GM19467 (cell line): Measurements from ENCODE around the gene AP1M1.
A peak's percentile ranks its signal among the peaks of the same experiment; 100 is the strongest.
"Not testable (repeated sequence)": the region's sequence is repeated elsewhere in the genome, so short reads cannot be mapped to it uniquely, and the experiment has no call there.

Source experiments
- ATAC-seq: cut with Tn5 transposase; IDR thresholded peaks from one replicate; pipeline ENCODE4 v1.9.1; 2021; ENCODE audit warnings: mild to moderate bottlenecking, moderate library complexity; ENCODE audit not compliant: unreplicated experiment

The AP1M1 gene

DNA sequence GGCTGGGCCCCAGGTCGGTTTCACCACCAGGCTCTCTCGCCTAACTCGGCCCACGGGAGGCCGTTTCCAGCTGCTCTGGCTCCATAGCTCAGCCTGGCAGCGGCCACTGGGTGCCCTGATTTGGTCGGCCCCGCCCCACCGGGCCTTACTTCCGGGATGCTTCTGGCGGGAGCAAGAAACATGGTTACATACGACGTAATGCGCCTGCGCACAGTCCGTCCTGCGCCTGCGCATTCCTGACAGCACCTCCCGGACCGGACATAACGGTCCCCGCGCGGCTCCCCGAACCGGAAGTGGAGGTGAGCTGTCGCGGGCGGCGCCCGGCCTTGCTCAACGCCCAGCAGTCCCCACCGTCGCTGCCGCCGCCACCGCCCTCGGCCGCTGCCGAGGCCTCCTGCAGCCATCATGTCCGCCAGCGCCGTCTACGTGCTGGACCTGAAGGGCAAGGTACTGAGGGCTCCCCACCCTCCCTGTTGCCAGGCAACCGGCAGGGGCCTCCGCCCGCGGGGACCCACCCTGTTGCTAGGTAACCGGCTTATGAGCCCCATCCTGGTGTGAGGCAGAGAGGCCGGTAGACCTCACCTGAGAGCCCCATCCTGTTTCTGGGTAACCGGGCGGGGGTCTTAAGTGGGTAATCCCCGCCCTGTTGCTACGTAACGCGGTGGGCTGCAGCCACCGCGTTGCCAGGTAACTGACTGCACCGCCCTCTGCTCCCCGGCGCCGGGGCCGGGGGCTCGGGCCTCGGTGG lies at the start of gene AP1M1:
Gene AP1M1 (plus strand): TSS at position 290 of the 748 bp plus-strand sequence. CDS start 116 bp downstream, at position 406.
- peak; percentile 80 for ATAC-seq

DNA sequence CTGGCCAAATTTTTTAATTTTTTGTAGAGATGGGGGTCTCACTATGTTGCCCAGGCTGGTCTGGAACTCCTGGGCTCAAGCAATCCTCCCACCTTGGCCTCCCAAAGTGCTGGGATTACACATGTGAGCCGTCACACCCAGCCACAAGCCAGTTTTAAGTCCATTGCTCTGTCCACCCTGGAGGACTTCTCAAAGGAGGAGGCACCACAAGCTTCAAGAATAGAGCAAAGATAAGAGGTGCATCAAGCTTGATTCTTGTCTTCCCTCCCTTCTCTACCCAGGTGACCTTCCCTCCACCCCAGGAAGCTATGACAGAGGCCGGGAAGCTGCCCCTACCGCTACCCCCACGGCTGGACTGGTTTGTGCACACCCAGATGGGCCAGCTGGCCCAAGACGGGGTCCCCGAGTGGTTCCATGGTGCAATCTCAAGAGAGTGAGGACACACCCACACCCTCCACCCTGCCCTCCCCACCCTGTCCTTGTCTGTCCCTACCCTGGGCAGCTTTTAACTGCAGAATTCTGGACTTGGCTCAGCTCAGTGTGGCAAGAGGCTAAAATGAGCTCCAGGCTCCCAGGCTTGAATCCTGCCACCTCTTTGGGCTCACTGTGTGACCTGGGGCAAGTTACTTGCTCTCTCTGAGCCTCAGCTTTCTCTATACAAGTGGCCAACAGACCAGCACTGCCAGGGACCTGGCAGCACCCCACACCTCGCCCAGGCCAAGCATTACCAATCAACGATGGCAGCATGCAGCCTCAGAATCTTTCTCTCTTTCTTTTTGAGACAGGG lies 49.1 kb upstream of the AP1M1 start:
- ATAC-seq, result no peak

DNA sequence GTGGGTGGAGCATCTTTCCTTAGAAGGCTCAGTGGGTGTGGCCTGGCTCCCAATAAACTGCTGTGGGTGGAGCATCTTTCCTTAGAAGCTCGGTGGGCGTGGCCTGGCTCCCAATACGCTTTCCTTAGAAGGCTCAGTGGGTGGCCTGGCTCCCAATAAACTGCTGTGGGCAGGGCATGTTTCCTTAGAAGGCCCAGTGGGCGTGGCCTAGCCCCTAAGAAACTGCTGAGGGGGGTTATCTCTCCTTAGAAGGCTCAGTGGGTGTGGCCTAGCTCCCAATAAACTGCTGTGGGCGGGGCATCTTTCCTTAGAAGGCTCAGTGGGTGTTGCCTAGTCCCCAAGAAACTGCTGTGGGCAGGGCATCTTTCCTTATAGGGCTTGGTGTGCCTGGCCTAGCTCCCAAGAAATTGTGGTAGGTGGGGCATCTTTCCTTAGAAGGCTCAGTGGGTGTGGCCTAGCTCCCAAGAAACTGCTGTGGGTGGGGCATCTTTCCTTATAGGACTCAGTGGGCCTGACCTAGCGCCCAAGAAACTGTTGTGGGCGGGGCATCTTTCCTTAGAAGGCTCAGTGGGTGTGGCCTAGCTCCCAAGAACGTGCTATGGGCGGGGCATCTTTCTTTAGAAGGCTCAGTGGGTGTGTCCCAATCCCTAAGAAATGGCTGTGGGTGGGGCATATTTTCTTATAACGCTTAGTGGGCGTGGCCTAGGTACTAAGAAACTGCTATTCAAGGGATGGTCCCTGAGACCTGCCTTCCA lies 44.0 kb upstream of the AP1M1 start:
- ATAC-seq, result no peak

DNA sequence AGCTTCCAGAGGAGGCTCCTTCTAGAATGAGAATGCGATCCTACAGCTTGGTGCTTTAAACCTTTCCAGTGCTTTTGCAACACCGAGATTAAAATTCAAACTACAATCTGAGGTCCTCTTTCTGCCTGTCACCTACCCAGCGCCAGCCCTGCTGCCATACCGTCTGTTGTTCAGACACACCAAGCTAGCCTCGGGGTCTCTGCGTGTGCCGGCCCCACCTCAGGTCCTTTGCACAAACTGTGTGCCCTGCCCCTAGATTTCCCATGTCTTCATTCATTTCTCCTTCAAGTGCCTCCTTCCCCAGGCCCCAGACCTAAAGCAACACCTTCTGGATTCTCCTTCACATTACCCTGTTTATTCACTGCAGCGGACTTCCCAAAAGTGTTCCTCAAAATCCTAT lies 43.2 kb upstream of the AP1M1 start:
- ATAC-seq, result no peak

DNA sequence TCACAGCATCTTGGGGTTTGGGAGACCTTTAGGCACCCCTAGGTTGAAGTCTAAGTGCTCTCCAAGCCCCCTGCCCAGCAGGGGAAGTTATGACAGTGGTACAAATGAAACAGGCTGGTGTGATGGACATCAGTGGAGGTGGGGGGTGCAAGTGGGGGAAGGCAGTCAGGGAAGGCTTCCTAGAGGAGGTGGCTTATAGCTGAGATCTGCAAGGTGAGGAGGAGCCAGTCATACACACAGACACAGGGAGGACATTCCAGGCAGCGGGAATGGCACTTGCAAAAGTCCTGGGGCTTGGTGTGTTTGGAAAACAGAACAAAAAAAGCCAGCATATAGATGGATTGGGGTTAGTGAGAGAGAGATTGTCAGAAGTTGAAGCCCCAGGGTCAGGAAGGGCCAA lies 42.6 kb upstream of the AP1M1 start:
- no peak for ATAC-seq

DNA sequence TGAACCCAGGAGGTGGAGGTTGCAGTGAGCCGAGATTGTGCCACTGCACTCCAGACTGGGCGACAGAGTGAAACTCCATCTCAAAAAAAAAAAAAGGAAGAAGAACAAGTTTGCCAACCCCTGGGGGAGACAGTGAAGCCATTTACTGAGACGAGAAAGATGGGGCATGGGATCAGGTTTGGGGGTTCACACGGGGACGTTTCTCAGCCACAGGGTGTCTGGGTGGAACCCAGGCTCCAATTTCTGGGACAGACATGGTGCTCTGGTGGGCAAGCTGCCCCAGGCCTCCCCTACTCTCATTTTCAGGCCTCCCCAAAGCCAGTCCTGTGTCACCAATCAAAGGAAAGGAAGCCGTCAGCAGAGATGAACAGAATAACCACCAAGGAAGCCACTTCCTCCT lies 40.8 kb upstream of the AP1M1 start:
- ATAC-seq, result no peak

DNA sequence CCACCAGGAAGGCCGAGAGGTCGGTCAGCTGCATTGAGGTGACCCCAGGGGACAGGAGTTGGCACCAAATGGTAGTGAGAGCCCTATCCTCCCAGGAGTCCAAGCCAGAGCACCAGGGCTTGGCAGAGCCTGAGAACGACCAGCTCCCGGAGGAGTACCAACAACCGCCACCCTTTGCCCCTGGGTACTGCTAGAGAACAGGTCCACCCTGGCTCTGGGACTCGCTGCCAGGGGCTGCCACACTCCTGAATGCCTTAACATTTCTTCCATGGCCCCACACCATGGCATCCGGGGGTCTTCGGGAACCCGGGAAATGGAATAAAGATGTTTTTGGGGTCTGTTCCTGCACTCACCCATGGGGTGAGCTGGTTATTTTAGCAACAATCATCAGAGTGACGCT lies 40.1 kb upstream of the AP1M1 start:
- ATAC-seq, result no peak

DNA sequence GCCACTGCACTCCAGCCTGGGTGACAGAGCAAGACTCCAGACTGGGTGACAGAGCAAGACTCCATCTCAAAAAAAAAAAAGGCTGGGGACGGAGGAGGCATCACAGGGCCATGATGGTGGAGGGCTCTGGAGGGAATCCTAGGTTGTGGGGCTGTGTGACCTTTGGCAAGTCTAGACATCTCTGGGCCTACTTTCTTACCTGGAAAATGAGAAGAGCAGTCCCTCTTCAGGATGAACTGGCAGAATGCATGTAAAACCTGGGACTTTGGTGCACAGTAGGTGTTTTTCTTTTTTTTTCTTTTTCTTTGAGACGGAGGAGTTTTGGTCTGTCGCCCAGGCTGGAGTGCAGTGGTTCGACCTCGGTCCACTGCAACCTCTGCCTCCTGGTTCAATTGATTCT lies 38.1 kb upstream of the AP1M1 start:
- no peak for ATAC-seq

DNA sequence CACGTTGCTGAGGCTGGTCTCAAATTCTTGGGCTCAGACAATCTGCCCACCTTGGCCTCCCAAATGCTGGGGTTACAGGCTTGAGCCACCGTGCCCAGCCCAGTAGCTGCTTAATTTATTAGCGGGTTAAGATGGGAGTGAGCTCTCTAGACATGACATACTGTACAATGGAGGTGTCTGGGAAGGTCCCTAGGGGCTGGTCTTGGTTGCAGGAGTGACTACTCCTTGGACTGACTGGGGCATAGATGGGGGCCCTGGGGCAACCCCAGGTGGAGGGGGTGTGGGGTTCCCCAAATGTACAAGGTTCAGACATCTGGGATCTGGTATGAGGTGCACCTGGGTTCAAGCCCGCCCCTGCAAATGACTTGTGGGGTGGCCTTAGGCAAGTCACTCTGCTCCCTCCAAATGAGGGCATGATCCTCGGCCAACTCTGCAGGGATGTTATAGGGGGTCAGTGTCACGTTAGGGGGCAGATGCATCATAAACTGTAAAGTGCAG lies 37.2 kb upstream of the AP1M1 start:
- no peak for ATAC-seq

DNA sequence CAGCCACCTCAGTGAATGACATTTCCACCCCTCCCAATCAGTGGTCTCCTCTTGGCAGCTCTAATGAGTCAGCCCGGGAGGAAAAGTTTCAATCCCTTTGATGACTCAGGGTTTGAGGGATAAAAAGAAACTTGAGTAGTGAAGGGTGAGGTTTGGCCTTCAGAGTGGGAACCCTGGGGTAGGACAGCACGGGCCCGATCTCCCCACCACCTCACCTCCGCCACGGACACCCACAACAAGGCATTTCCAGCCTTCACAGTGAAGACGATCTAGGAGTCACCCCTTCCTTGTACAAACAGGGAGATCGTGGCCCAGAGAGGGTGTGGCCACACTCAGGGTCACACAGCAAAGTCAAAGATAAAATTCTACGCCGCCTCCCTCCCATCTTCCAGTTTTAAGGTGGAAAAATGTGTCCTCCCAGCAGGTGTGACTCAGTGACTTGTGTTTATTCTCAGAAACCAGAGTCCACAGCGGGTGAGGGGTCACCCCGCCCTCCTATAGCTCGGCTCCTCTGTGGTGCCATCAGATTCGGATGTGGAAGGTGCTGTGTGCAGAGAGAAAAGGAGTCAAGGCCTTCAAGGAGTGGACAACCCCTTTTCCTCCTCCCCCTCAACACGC lies 36.7 kb upstream of the AP1M1 start:
- ATAC-seq, result no peak

DNA sequence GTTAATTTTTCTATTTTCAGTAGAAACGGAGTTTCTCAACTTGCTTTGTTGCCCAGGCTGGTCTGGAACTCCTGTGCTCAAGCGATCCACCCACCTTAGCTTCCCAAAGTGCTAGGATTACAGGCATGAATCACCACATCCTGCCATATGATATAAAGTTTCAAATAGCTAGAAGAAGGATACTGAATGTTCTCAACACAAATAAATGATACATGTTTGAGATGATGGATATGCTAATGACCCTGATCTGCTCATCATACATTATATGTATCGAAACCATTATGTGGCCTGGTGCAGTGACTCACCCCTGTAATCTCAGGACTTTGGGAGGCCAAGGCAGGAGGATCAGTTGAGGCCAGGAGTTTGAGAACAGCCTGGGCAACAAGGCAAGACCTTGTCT lies 35.9 kb upstream of the AP1M1 start:
- ATAC-seq, result no peak

DNA sequence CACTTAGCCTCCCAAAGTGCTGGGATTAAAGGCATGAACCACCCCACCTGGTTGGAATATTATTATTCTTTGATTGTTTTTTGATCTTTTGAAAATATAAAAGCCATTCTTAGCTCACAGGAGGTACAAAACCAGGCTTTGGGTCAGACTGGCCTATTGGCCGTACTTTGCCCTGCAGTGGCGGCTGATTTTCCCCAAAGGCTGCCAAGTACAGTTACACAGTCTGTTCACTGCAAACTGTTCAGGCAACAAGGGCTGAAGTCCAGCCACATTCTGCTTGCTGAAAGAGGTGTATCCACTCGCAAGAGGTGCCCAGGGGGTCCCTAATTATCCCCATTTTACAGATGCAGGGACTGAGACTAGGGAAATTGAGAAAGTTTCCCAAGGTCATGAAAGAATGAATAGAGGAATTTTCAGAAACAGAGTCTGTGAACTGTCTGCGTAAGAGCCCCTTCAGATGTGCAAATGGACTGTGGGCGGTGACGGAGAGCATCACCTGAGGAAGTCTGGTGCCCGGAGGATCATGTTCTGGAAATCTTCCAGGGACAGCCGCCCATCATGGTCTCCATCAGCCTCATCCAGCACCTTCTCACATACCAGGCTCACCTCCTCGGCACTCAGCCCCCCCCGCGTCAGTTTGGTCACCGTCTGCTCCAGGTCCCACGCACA lies 33.4 kb upstream of the AP1M1 start:
- ATAC-seq, result no peak

DNA sequence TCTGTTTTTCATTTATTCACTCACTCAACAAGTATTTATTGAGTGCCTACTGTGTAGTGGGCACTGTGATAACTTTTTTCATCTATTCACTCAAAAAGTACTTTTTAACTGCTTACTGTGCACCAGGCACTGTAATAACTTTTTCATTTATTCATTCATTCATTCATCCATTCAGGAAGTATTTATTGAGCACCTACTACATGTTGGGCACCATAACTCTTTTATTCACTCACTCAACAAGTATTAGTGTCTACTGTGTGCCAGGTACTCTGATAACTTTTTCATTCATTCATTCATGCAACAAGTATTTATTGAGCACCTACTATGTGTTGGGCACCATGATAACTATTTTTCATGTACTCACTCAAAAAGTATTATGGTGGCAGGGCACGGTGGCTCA lies 31.3 kb upstream of the AP1M1 start:
- no peak for ATAC-seq

DNA sequence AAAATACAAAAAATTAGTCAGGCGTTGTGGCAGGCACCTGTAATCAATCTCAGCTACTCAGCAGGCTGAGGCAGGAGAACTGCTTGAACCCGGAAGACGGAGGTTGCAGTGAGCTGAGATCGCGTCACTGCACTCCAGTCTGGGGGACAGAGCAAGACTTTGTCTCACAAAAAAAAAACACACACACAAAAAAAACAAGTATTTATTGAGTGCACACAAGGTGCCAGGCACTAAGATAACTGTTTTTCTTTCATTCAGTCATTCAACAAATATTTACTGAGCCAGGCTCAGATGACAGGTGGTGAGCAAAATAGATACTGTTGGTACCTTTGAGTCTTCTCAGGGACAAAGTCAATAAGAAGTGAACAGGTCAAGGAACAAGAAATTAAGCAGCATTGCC lies 30.7 kb upstream of the AP1M1 start:
- ATAC-seq, result no peak

DNA sequence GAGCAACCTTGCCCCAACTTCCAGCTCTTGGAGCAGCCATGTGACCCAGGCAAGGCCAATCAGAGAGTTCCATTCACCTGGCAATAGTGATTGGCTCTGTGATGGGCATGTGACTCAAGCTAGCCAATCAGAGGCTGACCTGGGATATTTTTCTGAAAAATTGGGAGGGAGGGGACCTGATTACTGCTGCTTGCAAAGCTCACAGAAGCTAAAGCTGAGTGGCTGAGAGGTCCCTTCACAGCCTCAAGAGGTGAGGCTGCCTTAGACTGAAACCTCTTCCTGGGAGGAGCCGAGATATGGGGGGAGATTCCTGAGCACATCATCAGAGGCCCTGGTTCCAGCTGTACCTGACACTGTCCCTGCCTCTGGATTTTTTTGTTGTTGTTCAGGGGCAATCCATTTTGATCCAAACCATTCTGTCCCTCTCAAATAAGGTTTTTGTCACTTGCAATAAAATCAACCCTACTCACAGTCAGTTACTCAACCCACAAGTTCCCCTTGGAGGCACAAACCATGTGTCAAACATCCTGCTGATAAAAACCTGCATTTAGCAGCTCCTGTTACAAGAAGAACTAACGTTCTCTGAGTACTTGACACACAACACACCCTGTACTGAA lies 29.1 kb upstream of the AP1M1 start:
- ATAC-seq, result no peak

DNA sequence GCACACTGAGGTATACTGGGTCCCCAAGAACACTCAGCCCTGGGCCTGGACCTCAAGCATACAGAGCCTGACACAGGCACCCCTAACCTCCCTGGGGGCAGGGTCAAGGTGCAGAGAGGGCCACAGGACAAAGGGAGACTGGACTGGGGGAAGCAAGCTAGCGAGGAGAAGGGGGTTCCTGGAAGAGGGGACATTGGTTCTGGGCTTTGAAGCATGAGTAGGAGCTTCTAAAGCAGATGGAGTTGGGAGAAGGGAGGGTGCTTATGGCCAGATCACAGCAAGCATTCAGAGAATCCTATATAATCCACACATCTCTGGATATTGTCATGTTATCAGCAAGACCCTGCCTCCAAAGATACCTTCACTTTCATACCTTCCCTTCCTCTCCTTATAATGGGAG lies 27.6 kb upstream of the AP1M1 start:
- no peak for ATAC-seq

DNA sequence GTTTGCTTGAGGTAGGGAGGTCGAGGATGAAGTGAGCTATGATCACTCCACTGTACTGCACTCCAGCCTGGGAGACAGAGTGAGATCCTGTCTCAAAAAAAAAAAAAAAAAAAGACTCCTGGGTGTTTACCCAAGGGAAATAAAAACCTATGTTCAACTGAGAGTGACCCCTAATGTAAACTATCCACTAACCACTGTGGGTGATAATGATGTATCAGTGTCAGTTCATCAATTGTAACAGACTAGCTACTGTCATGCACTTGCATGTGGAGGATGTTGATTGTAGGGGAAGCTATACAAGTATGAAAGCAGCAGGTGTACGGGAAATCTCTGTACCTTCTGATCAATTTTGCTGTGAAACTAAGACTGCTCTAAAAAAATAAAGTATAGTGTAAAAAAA lies 21.8 kb upstream of the AP1M1 start:
- ATAC-seq, result no peak

DNA sequence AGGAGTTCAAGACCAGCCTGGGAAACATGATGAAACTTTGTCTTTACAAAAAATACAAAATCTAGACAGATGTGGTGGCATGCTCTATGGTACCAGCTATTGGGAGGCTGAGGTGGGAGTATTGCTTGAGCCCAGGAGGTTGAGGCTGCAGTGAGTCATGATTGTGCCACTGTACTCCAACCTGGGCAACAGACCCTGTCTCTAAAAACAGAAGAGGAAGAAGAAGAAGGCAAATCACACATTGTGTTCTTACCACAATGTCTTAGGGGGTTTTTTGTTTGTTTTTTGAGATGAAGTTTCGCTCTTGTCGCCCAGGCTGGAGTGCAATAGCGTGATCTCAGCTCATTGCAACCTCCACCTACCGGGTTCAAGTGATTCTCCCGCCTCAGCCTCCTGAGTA lies 18.8 kb upstream of the AP1M1 start:
- not testable (repeated sequence) for ATAC-seq

DNA sequence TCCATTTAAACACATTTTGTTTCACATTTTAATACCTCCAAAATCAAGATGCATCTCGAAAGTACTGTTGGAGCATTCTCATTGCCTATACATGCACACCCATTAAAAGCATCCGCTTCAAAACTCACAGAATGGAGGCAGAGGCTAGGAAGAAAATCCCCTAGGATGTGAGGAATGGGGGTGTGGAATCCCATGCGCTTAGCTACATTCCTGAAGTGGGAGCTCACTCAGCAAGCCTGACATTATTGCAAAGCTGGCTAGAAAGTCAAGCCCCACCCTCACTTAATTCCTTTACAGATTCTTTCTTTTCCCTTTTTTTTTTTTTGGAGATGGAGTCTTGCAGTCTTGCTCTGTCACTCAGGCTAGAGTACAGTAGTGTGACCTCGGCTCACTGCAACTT lies 17.1 kb upstream of the AP1M1 start:
- no peak for ATAC-seq

DNA sequence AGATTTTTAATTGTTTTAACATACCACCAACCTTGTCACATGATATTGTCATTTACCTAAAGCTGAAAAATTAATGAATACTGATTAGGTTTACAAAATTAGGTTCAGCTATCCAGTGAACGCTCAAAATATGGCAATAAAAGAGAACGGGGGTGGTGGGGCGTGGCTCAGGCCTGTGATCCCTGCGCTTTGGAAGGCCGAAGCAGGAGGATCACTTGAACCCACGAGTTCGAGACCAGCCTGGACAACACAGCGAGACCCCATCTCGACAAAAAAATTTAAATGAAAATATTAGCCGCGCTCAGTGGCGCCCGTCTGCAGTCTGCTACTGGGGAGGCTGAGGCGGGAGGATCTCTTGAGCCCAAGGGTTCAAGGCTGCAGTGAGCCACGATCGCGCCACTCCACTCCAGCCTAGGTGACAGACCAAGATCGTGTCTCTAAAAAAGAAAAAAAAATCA lies 13.0 kb upstream of the AP1M1 start:
- no peak for ATAC-seq
